Measurements from ENCODE around the gene GLIS1.

GRCh38 chr1:53627031-53627430 is 111.9 kb downstream of the GLIS1 start:
- TF ChIP-seq CTCF (IDR thresholded peaks at IDR 0.05; ENCODE audit: insufficient read depth, low read length, poor library complexity, severe bottlenecking) = no peak
- no peak for TF ChIP-seq EZH2phosphoT487 (conservative IDR thresholded peaks at IDR 0.05; ENCODE audit: low read length)
